Raji (cell line): ENCODE measurements around the gene SLCO2B1.

Experiments
- POLR2A ChIP-seq: IDR thresholded peaks from 2 replicates; pipeline ENCODE4 v1.6.1; 2011; ENCODE audit warnings: low read depth, low read length, control low read depth; ENCODE audit not compliant: insufficient read depth

The SLCO2B1 gene

DNA sequence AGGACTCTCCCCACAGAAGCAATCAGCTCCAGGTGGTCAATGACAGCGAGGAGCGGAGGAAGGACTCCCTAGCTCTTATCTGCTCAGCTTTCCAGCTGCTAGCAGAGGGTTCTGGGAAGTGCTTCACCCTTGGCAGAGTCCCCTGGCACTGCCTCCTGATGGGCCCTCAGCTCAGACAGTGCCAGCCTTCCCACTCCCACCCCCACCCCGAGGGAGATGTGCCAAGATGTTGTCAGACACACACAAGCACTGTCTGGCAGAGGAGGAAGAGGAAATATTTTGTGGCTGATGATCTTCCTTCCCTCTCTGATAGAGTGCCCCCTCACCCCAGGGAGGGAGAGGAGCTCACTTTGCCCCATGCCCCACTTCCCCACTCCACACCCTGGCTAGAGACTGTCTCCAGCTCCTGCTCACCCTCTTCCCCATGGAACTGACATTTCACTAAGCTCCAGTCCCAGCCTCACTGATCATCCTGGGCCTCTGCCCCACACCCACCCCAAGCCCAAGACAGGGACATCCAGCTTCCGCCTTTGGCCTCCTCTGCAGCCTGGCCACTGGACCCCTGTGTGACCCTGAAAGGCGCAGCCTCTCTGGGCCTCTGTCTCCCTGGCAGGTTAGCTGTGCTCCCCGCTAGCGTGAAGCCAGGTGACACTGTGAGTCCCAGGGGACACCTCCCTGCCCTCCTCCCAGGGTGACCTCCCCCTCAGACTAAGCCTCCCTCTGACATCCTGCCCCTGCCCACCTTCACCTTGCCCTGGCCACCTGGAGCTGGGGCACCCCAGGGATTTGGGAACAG is 44.5 kb downstream of the SLCO2B1 start:
- TF ChIP-seq POLR2A = no peak

DNA sequence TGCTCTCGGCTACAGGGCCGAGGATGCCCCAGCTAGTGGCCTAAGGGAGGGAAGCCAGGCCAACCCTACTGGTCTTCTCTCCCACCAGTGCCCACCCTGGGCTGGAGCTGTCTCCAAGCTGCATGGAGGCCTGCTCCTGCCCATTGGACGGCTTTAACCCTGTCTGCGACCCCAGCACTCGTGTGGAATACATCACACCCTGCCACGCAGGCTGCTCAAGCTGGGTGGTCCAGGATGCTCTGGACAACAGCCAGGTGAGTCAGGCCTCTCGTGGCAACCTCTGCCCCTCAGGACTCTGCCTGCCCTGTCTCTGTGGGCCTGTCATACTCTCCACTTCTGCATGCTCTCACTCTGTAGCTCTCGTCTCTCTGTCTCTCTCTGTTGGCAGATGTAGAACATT is 45.5 kb downstream of the SLCO2B1 start:
- no peak for TF ChIP-seq POLR2A

DNA sequence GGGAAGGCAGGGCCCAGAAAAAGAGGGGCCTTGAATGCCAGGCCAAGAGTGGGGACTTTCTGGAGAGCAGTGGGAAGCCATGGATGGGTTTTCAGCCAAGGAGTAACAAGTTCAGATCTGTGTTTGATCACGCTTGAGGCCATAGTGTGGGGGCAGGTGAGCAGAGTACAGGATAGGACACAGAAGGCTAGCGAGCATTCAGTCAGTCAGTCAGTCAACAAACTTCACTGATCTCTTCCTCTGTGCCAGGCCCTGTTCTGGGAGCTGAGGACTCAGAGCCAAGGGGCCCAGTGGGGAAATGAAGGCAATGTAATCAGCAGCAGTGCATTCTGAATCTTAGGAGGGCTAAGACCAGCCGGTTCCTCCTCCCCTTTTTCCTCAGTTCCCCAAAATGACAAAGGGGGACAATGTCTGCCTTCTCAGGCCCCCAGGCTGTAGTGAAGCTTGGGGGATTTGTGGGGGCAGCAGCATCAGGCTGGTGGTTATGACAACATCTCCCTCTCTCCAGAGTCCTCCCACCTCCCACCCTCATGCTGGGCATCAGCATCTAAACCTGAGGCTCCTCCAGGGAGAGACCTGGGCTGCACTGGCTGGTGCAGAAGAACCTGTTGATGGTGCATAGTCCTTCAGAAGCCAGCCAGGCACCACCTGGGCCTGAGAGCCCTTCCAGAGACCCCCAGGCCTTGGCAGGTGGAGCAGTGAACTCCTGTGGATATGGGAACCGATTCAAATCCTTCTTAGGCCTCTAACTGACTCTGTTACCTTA is 46.8 kb downstream of the SLCO2B1 start:
- TF ChIP-seq POLR2A = no peak

DNA sequence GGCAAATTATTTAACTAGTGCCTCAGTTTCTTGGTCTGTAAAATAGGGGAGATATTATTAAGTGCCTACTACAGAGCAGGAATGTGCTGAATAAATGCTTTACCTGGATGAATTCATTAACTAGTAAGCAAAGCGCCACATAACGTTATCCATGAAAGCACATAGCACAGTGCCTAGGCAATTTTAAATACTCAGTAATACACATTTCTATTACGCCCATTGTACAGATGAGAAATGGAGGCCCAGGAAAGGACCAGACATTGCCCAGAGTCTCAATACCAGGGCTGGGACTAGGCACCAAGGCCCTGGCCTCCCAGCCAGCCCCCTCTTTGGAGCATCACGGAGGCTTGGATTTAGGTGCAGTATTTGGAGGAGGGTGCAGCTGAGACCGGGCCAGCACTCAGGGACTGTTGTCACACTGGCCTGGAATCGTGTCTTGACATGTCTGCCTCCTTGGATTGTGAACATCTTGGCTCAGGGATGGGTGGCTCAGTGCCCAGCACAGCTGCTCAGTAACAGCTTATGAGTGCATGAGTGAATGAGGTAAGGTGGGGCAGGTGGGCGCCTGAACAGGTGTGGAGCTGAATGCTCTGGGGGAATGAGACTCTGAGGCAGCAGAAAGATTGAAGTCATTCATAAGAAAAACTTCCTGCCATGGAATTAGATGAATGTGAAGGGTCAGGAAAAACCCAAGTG is 47.5 kb downstream of the SLCO2B1 start:
- TF ChIP-seq POLR2A = no peak

DNA sequence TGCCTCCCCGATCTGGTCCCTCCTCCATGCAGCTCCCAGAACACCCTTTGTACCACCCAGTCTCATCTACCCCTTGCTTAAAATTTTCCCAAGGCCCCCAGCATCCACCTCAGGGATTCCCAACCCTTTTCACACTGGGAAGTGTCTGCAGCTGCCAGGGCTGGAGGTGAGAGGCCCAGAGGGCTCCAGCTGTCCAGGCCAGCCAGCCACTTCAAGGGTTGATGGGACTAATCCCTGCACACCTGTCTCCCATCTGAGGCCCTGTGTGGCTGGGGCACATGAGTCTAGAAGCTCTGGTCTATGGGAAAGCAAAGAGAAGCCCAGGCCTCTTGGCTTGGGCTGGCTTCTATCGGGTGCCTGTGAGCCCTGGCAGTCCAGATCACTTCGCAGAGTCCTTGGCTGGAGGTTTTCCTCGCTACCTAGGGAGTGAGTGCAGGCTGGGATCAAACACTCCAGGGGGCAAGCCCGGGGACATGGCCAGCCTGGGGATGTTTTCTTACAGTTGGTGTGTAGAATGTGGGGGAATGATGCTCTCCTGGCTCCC is 48.6 kb downstream of the SLCO2B1 start:
- no peak for TF ChIP-seq POLR2A

DNA sequence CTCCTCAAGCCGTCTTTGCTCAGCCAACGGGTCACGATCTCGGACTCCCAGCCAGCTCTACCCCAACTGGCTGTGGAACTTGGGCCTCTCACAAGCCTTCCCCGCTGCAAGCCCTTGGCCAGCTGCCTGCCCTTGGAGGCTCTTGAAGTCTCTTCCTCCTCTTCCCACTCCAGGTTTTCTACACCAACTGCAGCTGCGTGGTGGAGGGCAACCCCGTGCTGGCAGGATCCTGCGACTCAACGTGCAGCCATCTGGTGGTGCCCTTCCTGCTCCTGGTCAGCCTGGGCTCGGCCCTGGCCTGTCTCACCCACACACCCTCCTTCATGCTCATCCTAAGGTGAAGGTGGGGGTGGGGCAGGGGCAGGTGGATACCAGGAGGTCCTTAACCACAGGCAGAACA is 49.1 kb downstream of the SLCO2B1 start:
- TF ChIP-seq POLR2A = no peak

DNA sequence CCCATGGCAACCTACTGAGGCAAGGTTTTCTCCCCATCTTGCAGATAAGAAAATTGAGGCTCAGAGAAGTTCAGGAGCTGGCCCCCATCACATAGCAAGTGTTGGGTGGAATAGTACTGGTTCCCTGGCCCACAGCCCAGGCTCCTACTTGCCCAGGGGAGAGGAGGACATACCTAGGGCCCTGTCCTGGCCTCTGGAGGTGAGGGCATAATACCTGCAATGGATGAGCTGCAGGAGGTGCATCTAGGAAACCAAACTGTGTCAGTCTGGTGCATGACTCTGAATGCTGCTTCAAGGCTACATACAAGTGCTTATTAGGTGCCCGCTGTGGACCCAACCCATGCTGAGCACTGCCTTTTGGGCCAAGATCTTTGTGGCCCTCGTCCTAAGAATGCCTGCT is 49.6 kb downstream of the SLCO2B1 start:
- TF ChIP-seq POLR2A = no peak

DNA sequence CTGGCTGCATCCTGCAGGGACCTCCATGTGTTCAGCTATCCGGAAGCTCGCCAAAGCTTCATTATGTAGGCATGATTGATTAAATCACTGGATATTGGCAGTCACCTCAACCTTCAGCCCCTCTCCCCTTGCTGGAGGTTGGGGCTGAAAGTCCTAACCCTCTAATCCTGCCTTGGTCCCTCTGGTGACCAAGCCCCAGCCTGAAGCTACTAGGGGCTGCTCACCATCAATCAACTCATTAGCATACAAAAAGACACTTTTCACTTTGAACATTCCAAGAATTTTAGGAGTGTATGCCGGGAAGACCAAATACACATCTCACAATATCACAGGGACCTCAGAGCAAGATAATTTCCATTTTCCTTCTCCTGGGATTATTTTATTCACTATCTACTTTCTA is 50.9 kb downstream of the SLCO2B1 start:
- TF ChIP-seq POLR2A = no peak

DNA sequence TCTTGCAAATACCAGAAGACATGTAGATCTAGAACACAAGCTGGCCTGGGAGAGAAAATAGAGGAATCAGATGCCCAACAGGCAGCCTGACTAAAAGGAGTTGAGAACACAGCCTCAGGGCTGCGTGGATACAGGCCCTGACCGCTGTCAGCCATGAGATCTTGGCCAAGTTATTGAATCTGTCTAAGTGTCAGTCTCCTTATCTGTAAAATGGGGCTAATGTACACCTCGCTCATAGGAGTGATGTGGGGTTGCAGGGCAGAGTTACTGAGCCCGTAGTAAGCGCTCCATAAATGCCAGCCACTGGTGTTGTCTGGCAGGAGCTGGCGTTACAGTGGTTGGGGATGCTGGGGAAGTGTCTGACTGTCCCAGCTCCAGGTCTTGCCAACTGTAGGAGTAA is 51.3 kb downstream of the SLCO2B1 start:
- TF ChIP-seq POLR2A = no peak

DNA sequence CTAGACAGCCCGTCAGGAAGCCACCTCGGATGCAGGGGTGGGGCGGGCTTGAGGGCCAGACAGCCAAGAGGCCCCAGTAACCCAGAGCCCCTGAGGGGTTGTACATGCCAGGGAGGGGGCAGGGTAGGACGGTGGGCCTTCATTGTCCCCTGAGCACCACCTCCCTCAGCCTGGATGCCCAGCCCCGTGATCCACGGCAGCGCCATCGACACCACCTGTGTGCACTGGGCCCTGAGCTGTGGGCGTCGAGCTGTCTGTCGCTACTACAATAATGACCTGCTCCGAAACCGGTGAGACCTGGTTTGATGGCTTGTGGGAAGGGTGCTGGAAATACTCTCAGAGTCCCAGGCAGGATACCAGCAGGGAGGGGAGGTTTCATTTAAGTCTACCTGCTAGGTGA is 52.2 kb downstream of the SLCO2B1 start:
- TF ChIP-seq POLR2A = no peak

DNA sequence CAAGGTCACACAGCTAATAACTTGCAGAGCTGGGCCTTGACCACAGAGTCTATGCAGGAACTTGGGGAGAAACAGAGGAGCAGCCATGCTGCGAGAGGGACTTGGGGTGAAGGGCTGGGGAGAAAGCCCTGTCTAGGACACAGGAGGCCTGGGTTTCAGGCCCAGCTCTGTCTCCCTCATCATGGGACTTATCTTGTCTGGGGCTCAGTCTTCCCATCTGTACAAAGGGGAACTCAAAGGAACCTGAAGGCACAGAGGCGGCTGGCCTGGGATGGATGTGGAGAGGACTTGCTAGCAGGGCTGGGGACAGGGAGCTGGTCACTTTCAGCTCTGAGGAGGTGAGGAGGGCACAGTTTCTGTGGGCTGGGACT is 52.7 kb downstream of the SLCO2B1 start:
- TF ChIP-seq POLR2A = no peak

DNA sequence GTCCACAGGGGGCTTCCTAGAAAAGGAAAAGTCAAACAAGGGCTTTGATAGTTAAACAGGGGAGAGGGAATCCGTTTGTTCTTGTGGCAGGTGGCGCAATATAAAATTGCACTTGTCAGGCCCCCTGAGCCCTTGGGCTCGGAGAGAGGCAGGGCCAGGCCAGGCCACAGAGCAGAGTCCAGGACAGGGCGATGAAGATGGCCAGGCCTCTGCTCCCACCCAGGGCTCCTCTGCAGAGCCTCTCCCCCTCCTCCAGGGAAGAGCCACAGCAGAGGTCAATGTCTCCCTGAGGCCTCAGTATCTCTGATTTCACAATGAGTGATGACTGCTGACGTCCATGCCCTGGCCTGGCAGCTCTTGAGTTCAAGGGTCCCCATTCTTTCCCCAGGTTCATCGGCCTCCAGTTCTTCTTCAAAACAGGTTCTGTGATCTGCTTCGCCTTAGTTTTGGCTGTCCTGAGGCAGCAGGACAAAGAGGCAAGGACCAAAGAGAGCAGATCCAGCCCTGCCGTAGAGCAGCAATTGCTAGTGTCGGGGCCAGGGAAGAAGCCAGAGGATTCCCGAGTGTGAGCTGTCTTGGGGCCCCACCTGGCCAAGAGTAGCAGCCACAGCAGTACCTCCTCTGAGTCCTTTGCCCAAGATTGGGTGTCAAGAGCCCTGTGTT is 53.2 kb downstream of the SLCO2B1 start:
- no peak for TF ChIP-seq POLR2A

DNA sequence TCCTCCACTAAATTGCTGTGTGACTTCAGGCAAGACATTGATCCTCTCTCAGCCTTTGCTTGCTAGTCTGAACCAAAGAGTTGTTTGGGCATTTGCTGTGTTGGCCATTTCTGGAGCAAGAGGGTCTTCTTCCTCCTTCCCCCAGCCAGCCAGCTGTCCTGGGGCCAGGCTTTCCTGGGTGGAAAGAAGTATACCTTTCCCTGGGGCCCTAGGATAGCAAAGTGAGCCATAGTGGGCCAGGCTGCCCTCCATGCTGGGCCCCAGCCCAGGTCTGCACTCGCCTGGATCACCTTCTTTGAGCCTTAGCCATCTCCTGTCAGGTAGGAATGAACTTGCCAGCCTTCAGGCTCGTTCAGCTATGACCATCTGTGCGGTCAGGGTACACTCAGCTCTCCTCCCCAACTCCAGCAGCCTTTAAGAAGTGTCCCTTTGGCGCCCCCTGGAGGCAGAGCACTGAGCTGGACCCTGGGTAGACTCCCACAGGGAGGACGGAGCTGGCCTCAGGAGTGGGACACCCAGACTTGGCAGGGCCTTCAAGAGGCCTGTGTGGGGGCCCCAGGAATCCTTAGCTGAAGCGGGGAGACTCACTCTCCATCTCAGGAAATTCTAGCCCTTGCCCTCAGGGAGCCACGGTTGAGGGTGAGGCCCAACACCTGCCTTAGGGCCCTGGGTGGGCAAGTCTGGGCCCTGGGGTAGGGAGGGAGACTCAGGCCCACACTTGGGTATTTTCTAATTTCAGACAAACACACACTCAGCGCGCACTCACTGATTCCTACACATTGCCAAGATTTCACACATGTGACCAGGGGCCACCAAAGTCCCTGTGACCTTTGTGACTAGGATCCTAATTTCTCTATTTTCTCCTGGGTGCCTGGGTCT is 54.0 kb downstream of the SLCO2B1 start:
- no peak for TF ChIP-seq POLR2A

DNA sequence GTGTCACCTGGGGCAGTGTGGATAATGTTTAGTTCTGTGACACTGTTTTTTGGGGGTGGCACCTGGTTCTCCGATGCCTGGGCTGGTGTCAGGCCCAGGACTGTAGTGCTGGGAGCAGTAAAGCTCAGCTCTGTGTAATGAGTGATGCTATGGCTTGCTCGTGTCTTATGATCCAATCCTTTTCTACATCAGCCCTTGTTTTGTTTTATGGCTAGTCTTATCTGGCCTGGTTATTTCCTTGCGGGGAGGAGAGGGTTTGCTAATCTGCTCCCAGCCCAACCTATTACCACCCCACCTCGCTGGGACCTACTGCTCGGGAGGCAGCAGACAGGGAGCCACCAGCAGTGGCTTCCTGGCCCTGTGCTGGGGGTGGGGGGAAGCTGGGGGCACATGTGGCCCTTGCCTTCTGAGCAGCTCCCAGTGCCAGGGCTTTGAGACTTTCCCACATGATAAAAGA is 54.7 kb downstream of the SLCO2B1 start:
- no peak for TF ChIP-seq POLR2A
